HG02870 (cell line): ENCODE measurements around the gene DACT1.

ENCODE experiments used
- ATAC-seq: cut with Tn5 transposase; IDR thresholded peaks from one replicate; pipeline ENCODE4 v1.9.1; 2021; ENCODE audit warnings: mild to moderate bottlenecking, moderate library complexity; ENCODE audit not compliant: unreplicated experiment

The DACT1 gene

DNA sequence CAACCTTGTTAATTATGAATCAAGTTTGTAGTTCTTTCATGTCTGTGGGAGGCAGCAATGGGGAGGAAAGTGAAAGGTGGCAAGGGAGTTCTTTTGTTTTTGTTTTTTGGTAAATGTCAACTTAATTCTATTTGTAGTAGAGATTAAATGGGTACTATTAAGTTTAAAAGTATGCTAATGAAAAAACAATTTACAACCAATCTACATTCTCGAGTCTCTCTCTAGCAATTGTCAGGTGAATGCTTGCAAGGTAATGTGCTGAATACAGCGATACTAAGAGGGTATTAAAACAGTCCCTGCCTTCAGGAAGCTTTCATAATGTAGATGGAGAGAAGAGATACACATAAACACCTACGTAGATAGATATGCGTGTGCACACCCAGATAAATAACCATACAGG is 1.6 kb upstream of the DACT1 start:
- no peak for ATAC-seq

DNA sequence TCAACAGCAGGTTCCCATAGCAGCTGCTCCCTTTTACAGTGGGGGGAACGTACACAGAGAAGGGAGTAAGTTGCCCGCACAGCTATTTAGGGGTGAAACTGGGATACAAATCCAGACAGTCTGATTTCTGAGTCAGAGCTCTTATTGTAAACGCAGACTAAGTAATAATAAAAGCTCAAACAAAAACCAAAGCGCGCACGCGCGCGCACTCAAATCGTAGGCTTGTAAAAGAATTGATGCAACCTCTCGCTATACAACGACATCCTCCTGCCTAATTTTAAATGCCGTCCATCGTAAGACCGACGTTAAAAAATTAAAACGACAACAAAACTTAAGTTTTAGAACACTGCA is 747 bp upstream of the DACT1 start:
- no peak for ATAC-seq

DNA sequence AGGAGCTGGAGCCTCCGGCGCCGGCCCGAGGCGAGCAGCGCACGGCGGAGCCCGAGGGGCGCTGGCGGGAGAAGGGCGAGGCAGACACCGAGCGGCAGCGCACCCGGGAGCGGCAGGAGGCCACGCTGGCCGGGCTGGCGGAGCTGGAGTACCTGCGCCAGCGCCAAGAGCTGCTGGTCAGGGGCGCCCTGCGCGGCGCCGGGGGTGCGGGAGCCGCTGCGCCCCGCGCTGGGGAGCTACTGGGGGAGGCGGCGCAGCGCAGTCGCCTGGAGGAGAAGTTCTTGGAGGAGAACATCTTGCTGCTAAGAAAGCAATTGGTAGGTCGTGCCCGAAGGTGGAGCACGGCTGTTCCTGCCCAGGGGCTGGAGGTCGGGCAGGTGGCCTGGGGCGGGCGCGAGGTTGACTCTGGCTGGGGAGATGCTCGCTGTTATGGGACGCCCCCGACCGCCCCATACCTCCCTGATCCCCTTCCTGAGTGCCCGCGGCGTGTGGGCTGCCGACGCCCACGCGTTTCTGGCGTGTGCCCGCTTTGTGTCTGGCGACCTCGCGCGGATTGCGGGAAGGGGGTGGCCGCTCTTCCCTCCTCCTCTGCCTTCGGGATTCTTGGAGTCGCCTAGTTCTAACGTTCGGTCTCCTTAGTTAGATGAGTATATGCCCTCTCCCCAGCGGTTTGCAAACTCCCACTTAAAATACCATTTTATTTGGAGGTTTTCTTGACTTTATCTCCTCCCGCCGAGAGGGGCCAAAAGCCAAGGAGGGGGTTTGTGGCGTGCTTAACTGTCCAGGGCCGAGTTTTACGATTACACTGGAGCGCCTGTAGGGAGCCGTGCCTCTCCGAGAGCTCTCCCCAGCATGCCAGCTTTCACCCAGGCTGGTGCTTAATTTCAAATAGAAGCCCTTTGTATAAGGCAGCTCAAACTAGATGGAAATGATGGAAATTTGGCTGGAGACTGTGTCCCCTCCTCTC is 752 bp downstream of the DACT1 start:
- peak; percentile 23 for ATAC-seq

DNA sequence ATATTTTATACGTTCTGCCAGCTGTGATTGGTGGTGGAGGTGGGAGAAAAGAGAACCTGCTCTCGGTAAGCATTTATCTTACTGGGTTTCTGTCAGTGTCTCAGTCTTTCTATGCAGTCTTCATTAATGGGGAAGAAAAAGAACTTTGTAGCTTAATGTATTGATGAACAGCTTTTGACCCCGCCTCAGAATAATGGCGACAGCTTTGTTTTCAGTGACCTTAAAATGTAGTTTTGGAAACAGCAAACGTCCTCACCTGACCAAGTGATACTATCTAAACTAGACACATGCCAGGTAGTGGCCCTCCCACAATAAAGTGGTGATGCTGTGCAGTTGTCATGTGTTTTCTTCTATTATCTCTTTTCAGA is 1.4 kb downstream of the DACT1 start:
- ATAC-seq, result no peak

DNA sequence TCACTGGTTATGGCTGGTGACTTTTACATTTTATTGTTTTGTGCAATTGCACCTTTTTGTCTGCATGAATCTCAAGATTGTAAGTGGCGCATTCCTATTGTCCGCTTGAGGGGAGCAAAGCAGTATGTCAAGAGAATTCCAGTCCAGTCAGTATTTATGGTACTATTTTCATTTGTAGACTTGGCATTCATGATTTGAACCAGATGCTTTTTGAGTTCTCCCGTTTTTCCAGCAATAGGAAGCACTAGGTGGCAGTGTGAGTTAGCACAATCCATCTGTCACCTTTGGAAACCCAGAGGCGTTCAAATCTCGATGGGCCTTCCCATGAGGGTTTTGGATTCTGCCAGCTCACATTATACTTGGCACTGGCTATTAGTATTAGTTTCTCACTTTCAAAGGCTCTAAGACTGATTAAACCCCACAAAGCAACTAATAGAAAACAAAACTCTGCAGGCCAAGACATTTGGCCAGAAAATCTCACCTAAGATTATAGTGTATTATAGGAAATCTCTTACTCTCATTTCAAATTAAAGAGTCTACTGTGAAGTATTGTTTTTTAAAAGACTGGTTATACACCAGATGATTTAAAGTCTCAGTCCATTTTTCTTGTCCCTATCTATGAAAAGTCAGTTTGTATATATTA is 2.2 kb downstream of the DACT1 start:
- ATAC-seq, result no peak

DNA sequence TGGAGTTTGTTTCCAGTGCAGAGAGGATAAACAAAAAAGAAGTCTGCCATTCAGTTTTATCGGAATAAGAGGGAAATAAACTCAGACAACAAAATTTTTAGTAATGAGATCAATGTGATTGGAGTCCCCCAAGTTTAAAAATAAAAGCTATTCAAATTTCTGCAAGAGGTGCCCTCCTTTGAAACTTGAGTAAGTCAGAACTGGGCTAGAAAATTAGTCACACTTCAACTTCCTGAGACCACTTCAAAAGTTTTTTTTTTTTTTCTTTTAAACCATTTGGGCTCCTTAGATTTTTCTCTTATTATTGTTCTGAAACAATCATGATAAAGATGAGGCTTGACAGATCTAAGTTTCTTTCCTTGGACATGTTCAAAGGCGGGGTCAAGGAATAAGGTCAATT is 3.2 kb downstream of the DACT1 start:
- no peak for ATAC-seq

DNA sequence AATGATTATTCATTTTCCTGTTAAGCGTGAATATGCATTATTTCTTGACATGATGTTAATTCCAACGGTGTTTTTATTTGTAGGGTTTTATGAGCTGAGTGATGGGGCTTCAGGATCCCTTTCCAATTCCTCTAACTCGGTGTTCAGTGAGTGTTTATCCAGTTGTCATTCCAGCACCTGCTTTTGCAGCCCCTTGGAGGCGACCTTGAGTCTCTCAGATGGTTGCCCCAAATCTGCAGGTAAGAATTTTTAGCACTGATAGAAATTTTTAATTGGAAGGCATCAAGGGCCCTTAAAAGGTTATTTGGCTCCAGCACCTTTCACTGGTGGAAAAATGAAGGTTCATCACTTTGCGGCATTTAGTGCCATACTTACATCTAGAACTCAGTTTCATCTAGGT is 3.7 kb downstream of the DACT1 start:
- ATAC-seq, result no peak

DNA sequence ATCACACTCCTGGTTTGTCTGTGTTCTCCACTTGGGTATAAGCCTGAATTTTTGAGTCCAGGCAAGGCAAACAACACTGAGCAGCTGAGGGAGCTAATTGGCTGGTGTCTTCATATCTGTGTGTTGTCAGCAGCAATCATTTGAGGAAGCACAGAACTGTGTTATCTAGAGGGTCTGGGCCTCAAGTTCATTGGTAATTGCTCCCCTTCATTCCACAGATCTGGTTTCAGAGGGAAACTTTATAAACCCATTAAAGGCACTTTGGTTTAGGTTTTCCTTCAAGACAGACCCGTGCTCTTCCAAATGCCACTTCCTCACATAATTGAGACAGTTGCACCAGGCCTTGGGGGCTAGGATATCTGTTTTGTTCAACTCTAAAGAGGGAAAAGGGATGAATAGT is 5.6 kb downstream of the DACT1 start:
- ATAC-seq, result no peak

DNA sequence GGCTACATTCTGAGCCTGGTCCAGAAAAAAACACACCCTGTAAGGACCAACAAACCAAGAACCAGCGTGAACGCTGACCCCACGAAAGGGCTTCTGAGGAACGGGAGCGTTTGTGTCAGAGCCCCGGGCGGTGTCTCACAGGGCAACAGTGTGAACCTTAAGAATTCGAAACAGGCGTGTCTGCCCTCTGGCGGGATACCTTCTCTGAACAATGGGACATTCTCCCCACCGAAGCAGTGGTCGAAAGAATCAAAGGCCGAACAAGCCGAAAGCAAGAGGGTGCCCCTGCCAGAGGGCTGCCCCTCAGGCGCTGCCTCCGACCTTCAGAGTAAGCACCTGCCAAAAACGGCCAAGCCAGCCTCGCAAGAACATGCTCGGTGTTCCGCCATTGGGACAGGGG is 7.9 kb downstream of the DACT1 start:
- no peak for ATAC-seq

DNA sequence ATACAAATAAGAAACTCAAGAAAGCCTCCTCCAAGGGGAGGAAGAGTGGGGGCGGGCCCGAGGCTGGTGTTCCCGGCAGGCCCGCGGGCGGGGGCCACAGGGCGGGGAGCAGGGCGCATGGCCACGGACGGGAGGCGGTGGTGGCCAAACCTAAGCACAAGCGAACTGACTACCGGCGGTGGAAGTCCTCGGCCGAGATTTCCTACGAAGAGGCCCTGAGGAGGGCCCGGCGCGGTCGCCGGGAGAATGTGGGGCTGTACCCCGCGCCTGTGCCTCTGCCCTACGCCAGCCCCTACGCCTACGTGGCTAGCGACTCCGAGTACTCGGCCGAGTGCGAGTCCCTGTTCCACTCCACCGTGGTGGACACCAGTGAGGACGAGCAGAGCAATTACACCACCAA is 8.7 kb downstream of the DACT1 start:
- no peak for ATAC-seq

DNA sequence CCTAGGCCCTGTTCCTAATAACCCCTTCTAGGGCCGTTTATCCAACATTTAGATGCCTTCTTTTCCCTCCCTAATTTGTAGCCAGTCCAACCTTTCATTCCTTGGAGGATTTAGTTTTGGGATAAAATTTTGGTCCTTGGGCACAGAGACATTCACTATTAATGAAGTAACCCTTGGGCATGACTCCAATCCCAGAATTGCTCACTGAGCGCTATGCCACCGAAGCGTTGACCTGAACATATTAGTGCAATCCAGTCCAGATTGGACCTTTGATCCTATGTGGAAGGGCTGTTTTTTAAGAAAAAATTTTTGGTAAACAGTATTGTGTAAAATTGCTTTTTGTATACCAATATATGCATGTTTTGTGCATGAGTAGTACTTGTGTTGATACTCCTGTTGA is 10.0 kb downstream of the DACT1 start:
- ATAC-seq, result no peak

DNA sequence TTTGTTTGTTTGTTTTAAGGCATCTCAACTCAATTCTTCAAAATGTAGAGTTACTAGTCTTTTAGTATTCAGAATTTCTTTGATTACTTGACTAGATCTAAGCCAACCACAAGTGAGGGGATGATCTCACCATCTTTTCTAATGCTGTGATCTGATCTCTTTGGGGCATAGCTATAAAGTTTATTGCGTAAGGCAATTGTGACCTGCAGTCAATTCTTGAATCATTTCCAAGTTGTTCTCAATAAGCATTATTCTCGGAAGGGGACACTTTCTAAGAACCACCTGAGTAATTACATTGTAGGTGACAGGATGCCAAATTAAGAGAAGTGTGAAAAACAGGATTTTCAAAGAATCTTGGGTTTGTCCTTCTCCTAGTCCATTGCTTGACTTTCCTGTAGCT is 13.1 kb downstream of the DACT1 start:
- no peak for ATAC-seq

DNA sequence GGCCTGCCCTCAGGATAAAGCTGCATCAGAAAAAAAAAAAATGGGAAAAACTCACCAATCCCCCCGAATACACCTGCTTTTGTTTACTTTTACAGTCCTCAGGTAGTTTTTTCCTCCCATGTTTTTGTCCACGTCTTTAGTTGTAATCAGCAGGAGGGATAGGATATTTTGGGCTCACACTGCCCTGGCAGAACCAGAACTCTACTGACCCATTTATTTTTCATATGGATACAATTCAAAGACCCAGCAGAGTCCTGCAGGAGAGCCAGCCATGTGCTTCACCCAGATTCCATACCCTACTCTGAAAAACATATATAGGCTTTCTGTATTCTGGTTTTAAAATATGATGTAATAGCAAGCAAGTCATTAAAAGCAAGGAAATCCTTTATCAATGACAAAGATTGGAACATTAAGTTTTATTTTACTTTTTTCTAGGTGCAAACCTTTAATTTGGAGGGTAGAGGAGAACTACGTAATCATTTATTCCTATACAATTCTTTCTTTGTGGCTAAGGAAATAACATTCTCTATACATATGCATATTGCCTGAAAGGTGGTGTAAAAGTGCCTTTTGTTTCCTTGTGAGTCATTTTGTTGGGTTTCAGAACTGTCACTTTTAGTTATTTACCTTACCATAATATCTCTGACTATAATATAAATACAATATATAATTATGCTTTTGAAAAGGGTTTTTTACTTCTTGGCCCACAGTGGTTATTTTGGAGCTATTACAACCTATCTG is 19.1 kb downstream of the DACT1 start:
- ATAC-seq, result no peak

DNA sequence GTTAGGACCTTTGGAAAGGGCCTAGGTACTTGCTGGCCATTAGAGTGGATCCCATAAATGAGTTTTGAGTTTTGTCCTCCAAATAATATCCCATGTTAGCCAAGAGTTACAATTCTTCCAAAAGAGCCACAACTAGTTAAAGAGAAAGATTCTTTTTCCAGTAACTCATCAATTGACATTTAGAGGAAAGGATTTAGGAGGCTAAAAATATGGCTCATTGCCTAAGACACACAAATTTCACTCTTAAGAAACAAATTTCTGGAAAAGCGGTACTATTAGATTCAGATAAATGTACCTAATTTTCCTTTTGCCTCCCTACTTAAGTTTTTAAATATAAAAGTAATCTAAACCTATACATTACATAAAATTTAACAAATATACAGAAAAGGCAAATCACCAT is 21.3 kb downstream of the DACT1 start:
- ATAC-seq, result no peak

DNA sequence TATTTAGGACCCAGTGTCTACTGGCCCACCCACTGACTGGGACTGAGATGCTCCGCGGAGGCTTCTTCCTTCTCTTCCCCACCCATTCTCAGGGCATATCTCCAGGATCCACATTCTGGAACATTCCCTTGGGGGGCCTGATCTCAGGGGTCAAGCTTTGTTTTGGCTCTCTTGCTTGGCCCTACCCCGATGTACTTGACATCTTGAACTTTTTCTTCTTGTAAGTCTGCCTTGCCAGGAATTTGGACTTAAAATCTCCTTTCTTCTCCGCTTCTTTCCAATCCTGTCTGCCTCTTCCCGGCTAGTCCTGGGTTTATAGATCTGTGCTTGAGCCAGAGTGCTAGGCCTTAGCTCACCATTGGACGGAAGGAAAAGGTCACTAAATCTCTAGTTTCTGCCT is 22.1 kb downstream of the DACT1 start:
- ATAC-seq, result no peak

DNA sequence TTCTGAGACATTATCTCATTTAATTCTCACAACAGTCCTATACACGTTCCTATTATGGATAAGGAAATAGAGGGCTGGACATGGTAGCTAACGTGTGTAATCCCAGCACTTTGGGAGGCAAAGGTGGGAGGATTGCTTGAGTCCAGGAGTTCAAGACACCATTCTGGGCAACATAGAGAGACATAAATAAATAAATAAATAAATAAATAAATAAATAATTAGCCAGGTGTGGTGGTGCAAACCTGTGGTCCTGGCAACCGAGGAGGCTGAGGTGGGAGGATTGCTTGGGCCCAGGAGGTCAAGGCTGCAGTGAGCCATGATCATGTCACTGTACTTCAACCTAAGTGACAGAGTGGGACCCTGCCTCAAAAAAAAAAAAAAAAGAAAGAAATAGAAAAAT is 22.6 kb downstream of the DACT1 start:
- ATAC-seq, result no peak

DNA sequence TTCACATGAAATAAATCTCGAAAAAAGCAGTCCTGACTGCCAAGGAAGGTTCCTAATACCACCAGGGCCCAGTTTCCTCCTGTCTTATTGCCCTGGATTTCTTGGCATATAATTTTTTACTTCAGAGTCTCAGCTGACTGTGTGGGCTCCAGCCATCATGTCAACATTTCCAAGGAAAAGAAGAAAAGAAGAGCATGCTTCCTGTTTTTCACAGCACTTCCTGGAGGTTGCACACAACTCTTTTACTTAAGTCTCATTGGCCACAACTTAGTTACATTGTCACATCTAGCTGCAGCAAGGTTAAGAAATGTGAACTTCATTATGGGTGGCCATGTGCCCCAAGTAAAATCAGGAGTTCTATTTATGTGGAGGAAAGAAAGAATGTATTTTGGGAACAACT is 24.3 kb downstream of the DACT1 start:
- ATAC-seq, result no peak

DNA sequence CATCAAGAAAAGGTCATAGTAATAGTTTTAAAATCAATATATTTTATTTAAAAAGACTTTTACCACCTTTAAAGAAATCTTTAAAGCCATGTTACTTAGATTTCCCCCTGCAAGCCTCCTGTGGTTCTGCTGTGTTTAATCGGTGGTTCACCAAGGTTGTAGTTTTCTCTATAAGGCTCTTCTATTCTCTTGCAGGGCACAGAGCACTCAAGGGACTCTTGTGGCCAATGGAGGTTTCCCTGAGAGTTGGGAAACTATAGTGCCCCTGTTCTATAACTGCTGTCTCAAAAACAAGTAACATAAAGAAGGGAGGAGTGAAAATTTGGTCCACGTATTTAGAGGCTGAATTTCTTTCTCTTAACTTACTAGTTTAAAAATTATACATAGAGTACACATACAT is 25.0 kb downstream of the DACT1 start:
- ATAC-seq, result no peak

DNA sequence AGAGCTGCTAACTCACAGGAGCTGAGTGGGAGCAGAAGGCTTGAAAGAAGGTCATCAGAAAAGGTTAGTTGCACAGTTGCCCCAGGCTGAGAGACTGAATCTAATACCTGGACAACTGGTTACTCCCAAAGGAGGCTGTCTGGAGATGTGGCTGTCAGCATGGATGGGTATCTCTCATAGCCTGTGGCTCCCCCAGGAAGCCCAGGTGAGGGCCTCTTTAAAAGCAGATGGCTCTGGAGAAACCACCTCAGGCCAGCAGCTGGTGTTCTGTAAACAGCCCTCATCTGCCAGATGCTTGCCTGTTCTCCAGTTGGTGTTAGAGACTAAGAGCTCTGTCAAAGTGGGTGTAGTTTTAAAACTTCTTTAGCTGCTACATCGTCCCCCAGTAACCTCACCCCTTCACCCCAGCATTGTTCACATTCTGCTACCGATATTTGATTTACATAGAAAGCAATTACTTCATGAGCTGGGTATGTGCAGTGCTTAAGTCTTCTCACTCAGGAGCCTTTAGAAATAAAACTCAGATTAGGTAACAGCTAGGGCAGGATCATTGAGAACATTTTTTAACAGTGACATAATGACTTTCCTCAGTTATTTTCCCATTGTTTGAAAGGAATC is 25.8 kb downstream of the DACT1 start:
- no peak for ATAC-seq

DNA sequence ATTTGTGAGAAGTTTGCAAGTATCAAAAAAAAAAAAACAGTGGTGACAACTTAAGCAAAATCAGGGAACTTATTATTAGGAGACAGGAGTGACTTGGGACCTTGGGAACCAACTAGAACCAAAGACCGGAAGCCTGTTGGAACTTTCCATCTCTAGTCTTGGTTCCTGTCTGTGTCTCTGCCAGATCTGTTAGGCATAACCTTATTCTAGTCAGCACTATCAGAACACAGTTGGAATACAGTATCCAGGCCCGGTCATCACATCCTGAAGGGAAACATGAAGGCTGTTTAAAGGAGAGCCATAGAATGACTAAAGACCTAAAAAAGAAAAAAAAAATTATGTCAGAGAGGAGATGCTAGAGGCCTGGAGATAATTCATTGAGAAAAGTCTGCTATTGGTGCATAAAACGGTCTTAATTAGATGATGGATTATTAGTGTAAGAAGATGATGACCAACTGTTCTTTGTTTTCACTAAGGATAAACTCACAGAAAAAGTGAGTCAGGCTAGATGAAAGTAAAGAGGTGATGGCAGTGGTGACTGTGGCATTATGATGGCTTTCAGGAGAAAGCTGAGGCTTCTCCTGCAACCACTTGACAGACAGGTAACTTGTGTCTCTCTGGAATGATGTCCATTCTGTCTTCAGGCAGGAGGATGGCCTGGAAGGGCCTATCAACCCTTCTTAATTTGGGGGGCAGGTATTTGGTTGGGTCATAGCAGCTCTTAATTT is 28.2 kb downstream of the DACT1 start:
- ATAC-seq, result no peak

DNA sequence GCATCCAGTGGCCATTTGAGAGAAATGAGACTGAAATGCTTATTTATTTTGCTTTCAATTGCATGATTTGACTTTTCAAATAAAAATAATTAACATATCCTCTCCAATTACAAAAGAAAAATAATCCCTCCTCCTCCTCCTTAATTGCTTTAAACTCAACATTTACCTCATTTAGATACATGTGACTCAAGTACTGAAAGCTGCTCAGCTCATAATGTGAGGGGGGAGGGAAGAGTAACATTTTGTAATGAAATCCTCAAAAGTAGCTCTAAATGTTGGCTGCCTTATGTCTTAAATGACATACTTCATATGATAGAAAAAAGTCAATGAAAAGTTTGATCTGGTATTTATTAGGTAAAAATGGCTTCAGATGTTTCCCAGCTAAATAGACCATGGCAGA is 29.0 kb downstream of the DACT1 start:
- no peak for ATAC-seq
